Testis (tissue), 3 donors: ENCODE results near the gene CNFN. TPM values are rescaled to one million over a fixed set of nuclear protein-coding genes. Genes with fewer than 3 reads are reported as not detected.

ENCODE experiments used
- DNase-seq: peaks from one replicate; pipeline ENCODE4 v3.0.0-alpha.2; 2019
- H3K27ac ChIP-seq, 2 donors: fragments of 200-600 bp; sonication (generic); one replicate each; pipeline ENCODE4 v1.5.1; 2019
- H3K27me3 ChIP-seq: fragments of 200-600 bp; sonication (generic); one replicate; pipeline ENCODE4 v1.5.1; 2019
- H3K36me3 ChIP-seq: fragments of 200-600 bp; sonication (generic); one replicate; pipeline ENCODE4 v1.5.1; 2017; ENCODE audit warnings: low read depth; ENCODE audit errors: missing control alignments
- H3K4me1 ChIP-seq: fragments of 200-600 bp; sonication (generic); one replicate; pipeline ENCODE4 v1.5.1; 2019
- H3K4me3 ChIP-seq, 2 donors: fragments of 200-600 bp; sonication (generic); one replicate each; pipeline ENCODE4 v1.5.1; 2017 to 2019
- H3K9me3 ChIP-seq: fragments of 200-600 bp; sonication (generic); one replicate; pipeline ENCODE4 v1.5.1; 2017
- POLR2A ChIP-seq: fragments of 450-650 bp; IDR thresholded peaks from one replicate; pipeline ENCODE4 v1.6.1; 2017; ENCODE audit warnings: antibody characterized with exemption, mild to moderate bottlenecking, moderate library complexity
- WGBS, 2 donors: methylation state at CpG; one replicate each; pipeline ENCODE4 v1.1.5; 2018; 5-methylcytosine and 5-hydroxymethylcytosine counted together
- intact Hi-C: fragments of 100-400 bp; cut with DNase I; formaldehyde crosslinking; loops from one replicate; pipeline ENCODE4 v1.15.1; 2023; ENCODE audit warnings: low total_unique reads
- polyA plus RNA-seq: library from polyadenylated mRNA; stranded (reverse); fragments of 350-450 nt; fragmentation: Illumina TruSeq; extraction: RNeasy Lipid Tissue Mini Kit (QIAGEN cat#74804); gene quantifications from one replicate; pipeline ENCODE4 v1.2.3, GENCODE V29; 2014; ENCODE audit warnings: low read depth, low replicate concordance; ENCODE audit not compliant: insufficient read depth
- total RNA-seq, 2 donors: library from RNA; depleted of rRNA; stranded (reverse); fragments of >200 nt; gene quantifications; one replicate each; pipeline ENCODE4 v1.2.3, GENCODE V29; 2016
- TF ChIP-seq, protein P1 (sequence below), 3 experiments: fragments of 450-650 bp in 2 of 3; fragments of 200-600 bp in 1 of 3; sonication (generic) in 1 of 3; IDR thresholded peaks; one replicate each; pipeline ENCODE4 v1.5.1; 2016 to 2019; ENCODE audit warnings: antibody characterized with exemption in 3 of 3, mild to moderate bottlenecking in 2 of 3, moderate library complexity in 1 of 3

The CNFN gene
- total and polyA plus RNA-seq, 3 donors from 2014 or later = 1.9 to 5.0 (median 2.2) TPM

DNA sequence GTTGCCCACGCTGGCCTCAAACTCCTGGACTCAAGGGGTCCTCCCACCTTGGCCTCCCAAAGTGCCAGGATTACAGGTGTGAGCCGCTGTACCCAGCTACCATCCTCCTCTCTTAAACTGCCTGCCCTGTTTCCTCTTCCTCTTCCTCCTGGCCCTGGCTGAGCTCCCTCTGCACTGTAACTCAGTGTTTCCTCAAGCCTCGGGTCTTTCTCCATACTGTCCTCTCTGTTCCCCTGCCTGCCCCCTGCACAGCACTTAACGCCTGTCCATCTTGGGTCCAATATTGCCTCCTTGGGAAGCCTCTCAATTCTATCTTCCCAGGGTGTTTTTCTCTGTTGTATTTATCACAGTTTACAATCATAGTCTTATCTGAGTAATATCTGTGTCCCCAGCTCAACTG, 31.0 kb upstream of the CNFN start:
- H3K9me3 ChIP-seq = no peaks in the 10 kb centered on the region
- WGBS, 2 donors = 79 to 89% methylated on average over 4 of the region's 4 CpGs
- no peaks in the 10 kb centered on the region for H3K27me3 ChIP-seq
- H3K4me3 ChIP-seq = no peak overlapping the region
- peaks cover 17% of the 10 kb centered on the region for H3K4me1 ChIP-seq
- H3K27ac ChIP-seq = no peak overlapping the region
- TF ChIP-seq, protein P1, sequence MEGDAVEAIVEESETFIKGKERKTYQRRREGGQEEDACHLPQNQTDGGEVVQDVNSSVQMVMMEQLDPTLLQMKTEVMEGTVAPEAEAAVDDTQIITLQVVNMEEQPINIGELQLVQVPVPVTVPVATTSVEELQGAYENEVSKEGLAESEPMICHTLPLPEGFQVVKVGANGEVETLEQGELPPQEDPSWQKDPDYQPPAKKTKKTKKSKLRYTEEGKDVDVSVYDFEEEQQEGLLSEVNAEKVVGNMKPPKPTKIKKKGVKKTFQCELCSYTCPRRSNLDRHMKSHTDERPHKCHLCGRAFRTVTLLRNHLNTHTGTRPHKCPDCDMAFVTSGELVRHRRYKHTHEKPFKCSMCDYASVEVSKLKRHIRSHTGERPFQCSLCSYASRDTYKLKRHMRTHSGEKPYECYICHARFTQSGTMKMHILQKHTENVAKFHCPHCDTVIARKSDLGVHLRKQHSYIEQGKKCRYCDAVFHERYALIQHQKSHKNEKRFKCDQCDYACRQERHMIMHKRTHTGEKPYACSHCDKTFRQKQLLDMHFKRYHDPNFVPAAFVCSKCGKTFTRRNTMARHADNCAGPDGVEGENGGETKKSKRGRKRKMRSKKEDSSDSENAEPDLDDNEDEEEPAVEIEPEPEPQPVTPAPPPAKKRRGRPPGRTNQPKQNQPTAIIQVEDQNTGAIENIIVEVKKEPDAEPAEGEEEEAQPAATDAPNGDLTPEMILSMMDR (IDR thresholded peaks at IDR 0.05) = no peak
- TF ChIP-seq POLR2A = no peak
- DNase-seq = no peak
- intact Hi-C loops = no loop called here
- H3K36me3 ChIP-seq = no peaks in the 10 kb centered on the region

DNA sequence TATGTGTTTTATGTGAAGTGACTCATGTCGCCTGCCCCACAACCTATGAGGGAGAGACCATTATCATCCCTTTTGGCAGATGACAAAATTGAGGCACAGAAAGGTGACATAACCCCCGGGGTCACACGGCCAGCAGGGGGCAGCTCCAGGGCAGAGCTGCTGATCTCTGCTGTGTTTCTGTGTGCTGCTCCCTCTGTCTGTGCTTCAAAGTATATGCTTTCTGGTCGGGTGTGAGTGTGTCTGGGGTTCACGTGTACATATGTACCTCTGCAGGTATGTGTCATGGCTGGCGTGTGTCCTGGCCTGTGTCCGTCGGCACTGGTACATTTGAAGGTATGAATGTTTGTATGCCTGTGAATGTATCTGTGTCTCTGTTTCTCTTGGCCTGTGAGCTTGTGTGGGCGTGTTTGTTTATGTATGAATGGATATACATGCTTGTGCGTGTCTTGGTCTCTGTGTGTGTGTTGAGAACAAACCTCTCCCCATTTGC, 30.0 kb upstream of the CNFN start:
- DNase-seq = peak; percentile 36
- H3K36me3 ChIP-seq = no peaks in the 10 kb centered on the region
- H3K4me1 ChIP-seq = peaks cover 17% of the 10 kb centered on the region
- TF ChIP-seq, protein P1 (IDR thresholded peaks at IDR 0.05) = peak in 2 of 3 experiments; percentile 28 to 55
- no peak for TF ChIP-seq POLR2A
- WGBS, 2 donors = 70 to 73% methylated on average over 10 of the region's 10 CpGs
- no peaks in the 10 kb centered on the region for H3K27me3 ChIP-seq
- H3K27ac ChIP-seq = no peak overlapping the region
- no peak overlapping the region for H3K4me3 ChIP-seq
- intact Hi-C loops = no loop called here
- H3K9me3 ChIP-seq = no peaks in the 10 kb centered on the region

DNA sequence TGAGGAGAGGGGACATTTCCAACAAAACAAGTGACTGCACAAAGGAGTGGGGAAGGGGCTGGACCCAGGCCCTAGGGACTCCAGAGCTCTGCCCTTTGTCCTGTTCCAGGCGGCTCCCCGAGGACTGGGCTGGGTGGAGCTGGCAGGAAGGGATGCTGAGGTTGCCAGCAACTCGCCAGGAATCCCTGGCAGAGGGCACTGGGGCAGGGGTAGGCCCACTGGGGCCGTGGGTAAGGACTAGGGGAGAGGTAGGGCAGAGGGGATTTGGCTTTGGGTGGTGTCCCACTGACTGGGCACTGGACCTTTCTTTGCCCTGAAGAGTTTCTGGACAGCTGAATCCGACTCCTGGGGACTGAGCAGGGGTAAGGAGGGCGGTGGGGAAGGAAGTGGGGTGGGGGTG, 29.2 kb upstream of the CNFN start:
- Histone ChIP-seq H3K36me3 (no peaks in the 10 kb centered on the region), H3K4me3 (no peak overlapping the region), H3K27me3 (no peaks in the 10 kb centered on the region), H3K27ac (no peak overlapping the region), H3K9me3 (no peaks in the 10 kb centered on the region), H3K4me1 (peaks cover 10% of the 10 kb centered on the region)
- intact Hi-C loops = no loop called here
- no peak for DNase-seq
- TF ChIP-seq POLR2A = no peak
- TF ChIP-seq, protein P1 (IDR thresholded peaks at IDR 0.05) = no peak
- 76 to 87% methylated on average over 6 of the region's 6 CpGs for WGBS, 2 donors

DNA sequence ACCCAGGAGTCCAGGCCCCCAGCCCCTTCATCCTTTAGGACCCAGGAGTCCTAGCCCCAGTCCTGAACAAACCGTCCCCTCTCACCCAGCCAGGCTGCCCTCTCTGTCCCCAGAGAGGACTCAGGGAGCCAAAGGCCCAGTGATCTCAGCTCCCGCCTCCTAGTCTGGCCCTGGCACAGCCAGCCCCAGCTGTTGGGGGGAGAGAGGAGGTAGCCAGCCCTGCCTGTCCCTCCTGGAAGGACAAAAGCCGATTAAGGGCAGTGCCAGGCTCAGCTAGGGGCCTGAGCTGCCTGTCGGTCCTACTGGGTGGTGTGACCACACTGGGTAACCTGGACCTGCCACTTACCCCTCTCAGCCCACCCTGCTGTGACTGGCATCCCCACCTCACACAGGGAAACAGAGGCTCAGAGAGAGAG, 22.6 kb upstream of the CNFN start:
- DNase-seq = no peak
- Histone ChIP-seq H3K4me3 (no peak overlapping the region), H3K27ac (no peak overlapping the region), H3K9me3 (no peaks in the 10 kb centered on the region), H3K27me3 (no peaks in the 10 kb centered on the region), H3K36me3 (no peaks in the 10 kb centered on the region), H3K4me1 (no peaks in the 10 kb centered on the region)
- intact Hi-C loops = no loop called here
- TF ChIP-seq, protein P1 (IDR thresholded peaks at IDR 0.05) = no peak
- TF ChIP-seq POLR2A = no peak
- 69 to 87% methylated on average over 3 to 4 of the region's 4 CpGs for WGBS, 2 donors

DNA sequence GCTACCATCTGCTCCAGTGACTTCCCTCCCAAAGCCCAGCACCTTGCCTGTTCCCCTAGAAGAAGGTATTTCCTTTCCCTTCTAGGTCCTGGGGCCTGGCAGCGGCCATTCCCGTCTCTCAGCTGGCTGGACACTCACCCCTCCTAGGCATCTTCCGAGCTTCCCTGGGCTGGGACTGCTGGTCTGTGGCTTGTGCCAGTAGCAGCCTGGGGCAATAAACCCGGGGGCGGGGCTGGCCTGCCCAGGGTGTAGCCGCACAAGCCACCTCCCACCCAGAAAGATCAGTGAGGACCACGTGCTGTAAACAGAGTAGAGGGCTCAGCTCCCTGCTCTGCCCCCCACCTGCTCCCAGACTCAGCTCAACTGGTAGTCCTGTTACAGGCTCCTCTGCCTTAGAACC, 22.1 kb upstream of the CNFN start:
- Histone ChIP-seq H3K4me1 (no peaks in the 10 kb centered on the region), H3K36me3 (no peaks in the 10 kb centered on the region), H3K4me3 (no peak overlapping the region), H3K27me3 (no peaks in the 10 kb centered on the region), H3K27ac (no peak overlapping the region), H3K9me3 (no peaks in the 10 kb centered on the region)
- intact Hi-C loops = no loop called here
- DNase-seq = no peak
- TF ChIP-seq POLR2A = no peak
- TF ChIP-seq, protein P1 (IDR thresholded peaks at IDR 0.05) = no peak
- 72 to 88% methylated on average over 4 to 7 of the region's 7 CpGs for WGBS, 2 donors
